ENCODE data around the gene SHISAL1.
"Not testable (repeated sequence)": the region's sequence is repeated elsewhere in the genome, so short reads cannot be mapped to it uniquely, and the experiment has no call there.

The SHISAL1 gene

GRCh38 chr22:44325718-44326490 is 13.2 kb upstream of the SHISAL1 start:
- no peak for DNase-seq

- DNase-seq, result not testable (repeated sequence)
These were observed 10.5 kb upstream of the SHISAL1 start for GRCh38 chr22:44323140-44323790.

- no peak for DNase-seq
These were observed 6.9 kb upstream of the SHISAL1 start for GRCh38 chr22:44319685-44320084.

GRCh38 chr22:44318751-44319150 is 6.0 kb upstream of the SHISAL1 start:
- no peak for DNase-seq

- DNase-seq, result no peak
These were observed 5.3 kb upstream of the SHISAL1 start for GRCh38 chr22:44317886-44318637.

GRCh38 chr22:44317123-44317444 is 4.3 kb upstream of the SHISAL1 start:
- DNase-seq, result no peak

GRCh38 chr22:44316393-44317122 is 3.8 kb upstream of the SHISAL1 start:
- no peak for DNase-seq

- no peak for DNase-seq
These were observed 1.8 kb upstream of the SHISAL1 start for GRCh38 chr22:44314425-44315067.

- no peak for DNase-seq
These were observed 745 bp upstream of the SHISAL1 start for GRCh38 chr22:44313385-44314006.

- no peak for DNase-seq
These were observed 938 bp downstream of the SHISAL1 start for GRCh38 chr22:44311855-44312170.

- no peak for DNase-seq
These were observed 1.5 kb downstream of the SHISAL1 start for GRCh38 chr22:44311104-44311854.

GRCh38 chr22:44309647-44310046 is 3.1 kb downstream of the SHISAL1 start:
- DNase-seq, result no peak

- DNase-seq, result no peak
These were observed 3.6 kb downstream of the SHISAL1 start for GRCh38 chr22:44309137-44309536.

- no peak for DNase-seq
These were observed 5.1 kb downstream of the SHISAL1 start for GRCh38 chr22:44307509-44308169.

GRCh38 chr22:44305888-44306287 is 6.9 kb downstream of the SHISAL1 start:
- DNase-seq, result no peak

- DNase-seq, result no peak
These were observed 7.3 kb downstream of the SHISAL1 start for GRCh38 chr22:44305455-44305854.

- no peak for DNase-seq
These were observed 7.8 kb downstream of the SHISAL1 start for GRCh38 chr22:44304911-44305310.

GRCh38 chr22:44304354-44304753 is 8.4 kb downstream of the SHISAL1 start:
- no peak for DNase-seq

- not testable (repeated sequence) for DNase-seq
These were observed 10.4 kb downstream of the SHISAL1 start for GRCh38 chr22:44302363-44302762.

- no peak for DNase-seq
These were observed 11.7 kb downstream of the SHISAL1 start for GRCh38 chr22:44301039-44301438.

GRCh38 chr22:44299124-44299523 is 13.6 kb downstream of the SHISAL1 start:
- DNase-seq, result no peak
